Spleen (tissue), 11 donors: Measurements from ENCODE around the gene INAVA. TPM values are rescaled to one million over a fixed set of nuclear protein-coding genes. Genes with fewer than 3 reads are reported as not detected.
A peak's percentile ranks its signal among the peaks of the same experiment; 100 is the strongest.

ENCODE experiments used
- DNase-seq: peaks from one replicate; pipeline ENCODE4 v3.0.0-alpha.2; 2020
- H3K27ac ChIP-seq, 8 donors: fragments of 200-600 bp; sonication (generic) in 7 of 8; 1 replicate in 4 of 8; 2 replicates in 4 of 8; pipeline versions ENCODE4 v1.5.0 to v1.8.0; 2016 to 2021; ENCODE audit warnings: inconsistent platforms in 4 of 8, mild to moderate bottlenecking in 4 of 8, moderate library complexity in 1 of 8
- H3K27me3 ChIP-seq, 7 donors: fragments of 200-600 bp; sonication (generic) in 6 of 7; replicated peaks in 1 of 7; 1 replicate in 4 of 7; 2 replicates in 3 of 7; pipeline versions ENCODE4 v1.5.0 to v1.8.0; 2016 to 2021; ENCODE audit warnings: inconsistent platforms in 3 of 7, mild to moderate bottlenecking in 1 of 7
- H3K36me3 ChIP-seq, 6 donors: fragments of 200-600 bp; sonication (generic) in 5 of 6; 1 replicate in 4 of 6; 2 replicates in 2 of 6; pipeline versions ENCODE4 v1.5.0 to v1.8.0; 2016 to 2021; ENCODE audit warnings: inconsistent platforms in 2 of 6
- H3K4me1 ChIP-seq, 6 donors: fragments of 200-600 bp; sonication (generic) in 5 of 6; 1 replicate in 3 of 6; 2 replicates in 3 of 6; pipeline versions ENCODE4 v1.5.0 to v1.8.0; 2016 to 2021; ENCODE audit warnings: inconsistent platforms in 3 of 6
- H3K4me3 ChIP-seq, 8 donors: fragments of 200-600 bp; sonication (generic) in 7 of 8; 1 replicate in 4 of 8; 2 replicates in 4 of 8; pipeline versions ENCODE4 v1.5.0 to v1.8.0; 2016 to 2021; ENCODE audit warnings: inconsistent platforms in 4 of 8, mild to moderate bottlenecking in 4 of 8, moderate library complexity in 2 of 8
- H3K9me3 ChIP-seq, 8 donors: fragments of 200-600 bp; sonication (generic) in 7 of 8; 1 replicate in 4 of 8; 2 replicates in 4 of 8; pipeline versions ENCODE4 v1.5.0 to v1.8.0; 2016 to 2021; ENCODE audit warnings: inconsistent platforms in 4 of 8
- POLR2A ChIP-seq, 3 donors: fragments of 450-650 bp; IDR thresholded peaks; one replicate each; pipeline ENCODE4 v1.5.1; 2017; ENCODE audit warnings: antibody characterized with exemption in 3 of 3, mild to moderate bottlenecking in 1 of 3
- POLR2AphosphoS5 ChIP-seq, 3 donors: sonication (generic); formaldehyde crosslinking; IDR thresholded peaks; one replicate each; pipeline ENCODE4 v1.5.1; 2017; ENCODE audit warnings: antibody characterized with exemption in 3 of 3
- WGBS, 5 donors: extraction: QIAGEN DNeasy Blood & Tissue Kit in 3 of 5; methylation state at CpG; one replicate each; pipeline versions ENCODE4 v1.1.5 to v1.1.7; 2013 to 2018; 5-methylcytosine and 5-hydroxymethylcytosine counted together
- intact Hi-C: fragments of 100-400 bp; cut with DNase I; formaldehyde crosslinking; loops from one replicate; pipeline ENCODE4 v1.15.0; 2023; ENCODE audit warnings: low total_unique reads
- polyA plus RNA-seq, 3 donors: library from polyadenylated mRNA; stranded (reverse); fragments of 200-250 nt; gene quantifications; one replicate each; pipeline ENCODE4 v1.2.1, GENCODE V29; 2013
- total RNA-seq, 7 donors: library from RNA; depleted of rRNA in 3 of 7; stranded (reverse); fragments of >200 nt in 3 of 7; fragmentation: NEBNext Ultra II Directional in 4 of 7; extraction: Animal tissue kit (Norgen Biotek cat#: 25700) in 4 of 7; gene quantifications; one replicate each; pipeline versions ENCODE4 v1.1.0 to v1.2.1, GENCODE V29; 2016 to 2021
- TF ChIP-seq, protein P1 (sequence below), 11 experiments: fragments of 200-600 bp in 7 of 11; fragments of 450-650 bp in 4 of 11; sonication (generic) in 4 of 11; IDR thresholded peaks in 8 of 11; conservative IDR thresholded peaks in 3 of 11; 1 replicate in 7 of 11; 2 replicates in 4 of 11; pipeline versions ENCODE4 v1.4.0 to v1.8.0; 2016 to 2021; ENCODE audit warnings: antibody characterized with exemption in 11 of 11, inconsistent platforms in 4 of 11, mild to moderate bottlenecking in 1 of 11
- donor health status: healthy with polysubstance abuse.
- donor health status: DM: no; HTN: no; CAD: no; lungs with moderate emphysema.
- donor health status: DM: no; HTN: no; CAD: no.
- donor health status: Bipolar disorder and iron deficiency.
- donor health status: healthy.
- donor health status: DM: no; HTN: no; CAD: no.
- donor health status: DM: yes; HTN: yes; CAD: no.

Gene INAVA
- total and polyA plus RNA-seq, 10 donors: 0.32 to 1.4 (median 0.42) TPM; not detected in 3

- Histone ChIP-seq H3K27me3 (peaks cover 0 to 4% (median 0%) of the 10 kb centered on the region in 7 donors), H3K4me1 (peaks cover 0 to 50% (median 11%) of the 10 kb centered on the region in 6 donors), H3K27ac (peak overlapping the region in 1 of 8 donors; percentile 19), H3K4me3 (no peak overlapping the region), H3K36me3 (no peaks in the 10 kb centered on the region), H3K9me3 (no peaks in the 10 kb centered on the region)
- TF ChIP-seq POLR2AphosphoS5 (IDR thresholded peaks at IDR 0.05): no peak
- TF ChIP-seq, protein P1, sequence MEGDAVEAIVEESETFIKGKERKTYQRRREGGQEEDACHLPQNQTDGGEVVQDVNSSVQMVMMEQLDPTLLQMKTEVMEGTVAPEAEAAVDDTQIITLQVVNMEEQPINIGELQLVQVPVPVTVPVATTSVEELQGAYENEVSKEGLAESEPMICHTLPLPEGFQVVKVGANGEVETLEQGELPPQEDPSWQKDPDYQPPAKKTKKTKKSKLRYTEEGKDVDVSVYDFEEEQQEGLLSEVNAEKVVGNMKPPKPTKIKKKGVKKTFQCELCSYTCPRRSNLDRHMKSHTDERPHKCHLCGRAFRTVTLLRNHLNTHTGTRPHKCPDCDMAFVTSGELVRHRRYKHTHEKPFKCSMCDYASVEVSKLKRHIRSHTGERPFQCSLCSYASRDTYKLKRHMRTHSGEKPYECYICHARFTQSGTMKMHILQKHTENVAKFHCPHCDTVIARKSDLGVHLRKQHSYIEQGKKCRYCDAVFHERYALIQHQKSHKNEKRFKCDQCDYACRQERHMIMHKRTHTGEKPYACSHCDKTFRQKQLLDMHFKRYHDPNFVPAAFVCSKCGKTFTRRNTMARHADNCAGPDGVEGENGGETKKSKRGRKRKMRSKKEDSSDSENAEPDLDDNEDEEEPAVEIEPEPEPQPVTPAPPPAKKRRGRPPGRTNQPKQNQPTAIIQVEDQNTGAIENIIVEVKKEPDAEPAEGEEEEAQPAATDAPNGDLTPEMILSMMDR (IDR thresholded peaks at IDR 0.05 in 8 of 11, conservative IDR thresholded peaks at IDR 0.05 in 3 of 11): no peak
- no peak for TF ChIP-seq POLR2A (IDR thresholded peaks at IDR 0.05)
- intact Hi-C loops: no loop called here
- 48 to 58% (median 53%) methylated on average over 4 of the region's 4 CpGs for WGBS, 5 donors
- peak; percentile 3 for DNase-seq
These were observed 10.8 kb downstream of the INAVA start for GRCh38 chr1:200905411-200906052.

DNA sequence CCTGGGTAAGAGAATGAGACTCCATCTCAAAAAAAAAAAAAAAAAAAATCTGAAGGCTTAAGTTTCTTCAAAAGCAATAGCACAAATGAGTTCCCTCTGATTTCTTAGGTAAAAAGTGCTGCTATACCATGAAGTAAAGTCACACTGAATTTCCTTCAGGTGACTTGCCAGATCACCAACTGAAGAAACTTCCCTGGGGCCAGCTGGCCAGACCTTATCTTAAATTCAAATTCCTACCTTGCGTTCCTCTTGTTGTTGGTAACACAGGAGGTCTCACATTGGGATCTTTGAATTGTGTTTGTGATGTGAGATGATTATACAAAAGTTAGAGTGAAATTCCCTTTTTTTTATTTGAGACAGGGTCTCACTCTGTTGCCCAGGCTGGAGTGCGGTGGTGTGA lies 11.8 kb downstream of the INAVA start:
- no peak overlapping the region for H3K4me3 ChIP-seq
- peak overlapping the region in 1 of 8 donors; percentile 37 for H3K27ac ChIP-seq
- TF ChIP-seq, protein P1 (IDR thresholded peaks at IDR 0.05 in 8 of 11, conservative IDR thresholded peaks at IDR 0.05 in 3 of 11): no peak
- no peak for TF ChIP-seq POLR2AphosphoS5 (IDR thresholded peaks at IDR 0.05)
- TF ChIP-seq POLR2A (IDR thresholded peaks at IDR 0.05): no peak
- H3K27me3 ChIP-seq: peaks cover 0 to 4% (median 0%) of the 10 kb centered on the region in 7 donors
- intact Hi-C loops: no loop called here
- no peaks in the 10 kb centered on the region for H3K36me3 ChIP-seq
- no peaks in the 10 kb centered on the region for H3K9me3 ChIP-seq
- H3K4me1 ChIP-seq: peaks cover 0 to 50% (median 11%) of the 10 kb centered on the region in 6 donors
- 91 to 99% (median 96%) methylated on average over 2 of the region's 2 CpGs for WGBS, 5 donors
- peak; percentile 3 for DNase-seq

- DNase-seq: peak; percentile 34
- Histone ChIP-seq H3K9me3 (no peaks in the 10 kb centered on the region), H3K36me3 (no peaks in the 10 kb centered on the region), H3K4me3 (no peak overlapping the region), H3K27me3 (peaks cover 0 to 2% (median 0%) of the 10 kb centered on the region in 7 donors), H3K27ac (peak overlapping the region in 2 of 8 donors; percentile 21 to 37), H3K4me1 (peaks cover 0 to 50% (median 11%) of the 10 kb centered on the region in 6 donors)
- 57 to 75% (median 67%) methylated on average over 5 of the region's 5 CpGs for WGBS, 5 donors
- intact Hi-C loops: no loop called here
- TF ChIP-seq POLR2A (IDR thresholded peaks at IDR 0.05): no peak
- no peak for TF ChIP-seq POLR2AphosphoS5 (IDR thresholded peaks at IDR 0.05)
- TF ChIP-seq, protein P1 (IDR thresholded peaks at IDR 0.05 in 8 of 11, conservative IDR thresholded peaks at IDR 0.05 in 3 of 11): no peak
These were observed 13.0 kb downstream of the INAVA start for GRCh38 chr1:200907611-200908097.

DNA sequence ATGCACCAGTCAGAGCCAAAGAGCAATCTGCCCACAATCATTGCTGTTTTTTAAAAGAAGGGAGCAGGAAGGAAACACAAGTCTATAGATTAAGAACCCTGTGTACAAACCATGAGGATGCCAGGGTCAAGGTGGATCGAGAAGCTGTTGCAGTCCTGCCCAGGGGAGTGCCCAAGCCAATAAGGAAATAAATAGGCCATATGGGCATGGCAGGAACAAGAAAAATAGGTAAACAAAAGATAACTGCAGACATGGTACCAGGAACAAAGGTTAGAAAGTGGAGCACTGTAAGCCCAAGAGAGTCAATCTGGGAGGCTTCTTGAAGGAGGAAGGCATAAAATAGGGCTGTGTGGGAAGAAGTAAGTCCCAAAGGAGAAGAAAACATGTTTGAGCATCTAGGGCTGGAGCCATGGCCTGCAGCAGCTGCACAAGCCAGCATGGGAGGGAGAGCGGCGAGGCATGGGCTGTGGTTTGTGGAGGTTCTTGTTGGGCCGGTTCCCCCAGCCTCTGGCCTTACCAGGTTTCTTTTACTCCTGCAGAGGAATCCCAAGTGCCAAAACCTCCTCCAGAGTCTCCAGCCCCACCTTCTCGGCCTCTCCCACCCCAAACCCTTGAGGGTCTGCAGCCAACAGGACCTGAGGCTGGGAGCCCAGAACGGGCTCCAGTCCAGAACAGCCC lies 13.6 kb downstream of the INAVA start:
- no peaks in the 10 kb centered on the region for H3K27me3 ChIP-seq
- H3K36me3 ChIP-seq: no peaks in the 10 kb centered on the region
- DNase-seq: peak; percentile 42
- H3K4me1 ChIP-seq: peaks cover 0 to 44% (median 8%) of the 10 kb centered on the region in 6 donors
- H3K27ac ChIP-seq: peak overlapping the region in 1 of 8 donors; percentile 37
- 80 to 90% (median 84%) methylated on average over 6 of the region's 6 CpGs for WGBS, 5 donors
- H3K9me3 ChIP-seq: no peaks in the 10 kb centered on the region
- TF ChIP-seq, protein P1 (IDR thresholded peaks at IDR 0.05 in 8 of 11, conservative IDR thresholded peaks at IDR 0.05 in 3 of 11): no peak
- TF ChIP-seq POLR2A (IDR thresholded peaks at IDR 0.05): no peak
- TF ChIP-seq POLR2AphosphoS5 (IDR thresholded peaks at IDR 0.05): no peak
- no peak overlapping the region for H3K4me3 ChIP-seq
- intact Hi-C loops: no loop called here
